Right atrium auricular region (tissue), 2 donors: ENCODE data around the gene C20orf144. TPM values are rescaled to one million over a fixed set of nuclear protein-coding genes. Genes with fewer than 3 reads are reported as not detected.

Experiments
- DNase-seq: peaks from one replicate; pipeline ENCODE4 v3.0.0-alpha.2; 2019; ENCODE audit warnings: low spot score
- H3K27ac ChIP-seq, 2 donors: fragments of 200-600 bp; sonication (generic); 1 replicate in 1 of 2; 2 replicates in 1 of 2; pipeline ENCODE4 v1.5.1; 2016 to 2019
- H3K27me3 ChIP-seq, 2 donors: fragments of 200-600 bp; sonication (generic); one replicate each; pipeline versions ENCODE4 v1.5.1 to v1.6.0; 2017 to 2019
- H3K36me3 ChIP-seq: fragments of 200-600 bp; sonication (generic); one replicate; pipeline ENCODE4 v1.5.1; 2016
- H3K4me1 ChIP-seq, 2 donors: fragments of 200-600 bp; sonication (generic); one replicate each; pipeline versions ENCODE4 v1.5.1 to v1.6.0; 2017 to 2019
- H3K4me3 ChIP-seq, 2 donors: fragments of 200-600 bp; sonication (generic); 1 replicate in 1 of 2; 2 replicates in 1 of 2; pipeline ENCODE4 v1.5.1; 2017 to 2019; ENCODE audit warnings: mild to moderate bottlenecking in 1 of 2, moderate library complexity in 1 of 2
- H3K9me3 ChIP-seq, 2 donors: fragments of 200-600 bp; sonication (generic); one replicate each; pipeline ENCODE4 v1.5.1; 2019
- CTCF ChIP-seq, 2 donors: fragments of 200-600 bp; sonication (generic); IDR thresholded peaks; one replicate each; pipeline ENCODE4 v1.5.1; 2019; ENCODE audit warnings: antibody characterized with exemption in 2 of 2
- total RNA-seq, 2 donors: library from RNA; depleted of rRNA; stranded (reverse); fragments of >200 nt; gene quantifications; one replicate each; pipeline ENCODE4 v1.1.0, GENCODE V29; 2016

C20orf144 gene
- total RNA-seq, 2 donors from 2014 or later, result not detected

GRCh38 chr20:33656010-33656782 is 5.9 kb upstream of the C20orf144 start:
- DNase-seq, result no peak
- no peaks in the 10 kb centered on the region for H3K27me3 ChIP-seq
- no peak for TF ChIP-seq CTCF (IDR thresholded peaks at IDR 0.05)
- peaks cover 14% of the 10 kb centered on the region for H3K36me3 ChIP-seq
- no peak overlapping the region for H3K27ac ChIP-seq
- H3K4me3 ChIP-seq, result no peak overlapping the region
- H3K9me3 ChIP-seq, result no peaks in the 10 kb centered on the region
- H3K4me1 ChIP-seq, result peaks cover 0 to 10% of the 10 kb centered on the region in 2 donors

GRCh38 chr20:33656783-33657703 is 5.1 kb upstream of the C20orf144 start:
- Histone ChIP-seq H3K36me3 (peaks cover 14% of the 10 kb centered on the region), H3K4me3 (no peak overlapping the region), H3K27ac (no peak overlapping the region), H3K9me3 (no peaks in the 10 kb centered on the region), H3K27me3 (no peaks in the 10 kb centered on the region), H3K4me1 (peaks cover 0 to 10% of the 10 kb centered on the region in 2 donors)
- no peak for DNase-seq
- TF ChIP-seq CTCF (IDR thresholded peaks at IDR 0.05), result no peak

GRCh38 chr20:33657704-33658095 is 4.4 kb upstream of the C20orf144 start:
- no peak for TF ChIP-seq CTCF (IDR thresholded peaks at IDR 0.05)
- Histone ChIP-seq H3K27ac (no peak overlapping the region), H3K9me3 (no peaks in the 10 kb centered on the region), H3K4me3 (no peak overlapping the region), H3K36me3 (peaks cover 14% of the 10 kb centered on the region), H3K27me3 (no peaks in the 10 kb centered on the region), H3K4me1 (peaks cover 0 to 11% of the 10 kb centered on the region in 2 donors)
- DNase-seq, result no peak

GRCh38 chr20:33658510-33658909 is 3.6 kb upstream of the C20orf144 start:
- Histone ChIP-seq H3K4me3 (no peak overlapping the region), H3K9me3 (no peaks in the 10 kb centered on the region), H3K27me3 (no peaks in the 10 kb centered on the region), H3K4me1 (peaks cover 0 to 11% of the 10 kb centered on the region in 2 donors), H3K27ac (no peak overlapping the region), H3K36me3 (peaks cover 14% of the 10 kb centered on the region)
- no peak for DNase-seq
- no peak for TF ChIP-seq CTCF (IDR thresholded peaks at IDR 0.05)

GRCh38 chr20:33658929-33659328 is 3.2 kb upstream of the C20orf144 start:
- Histone ChIP-seq H3K36me3 (peaks cover 14% of the 10 kb centered on the region), H3K4me1 (peaks cover 0 to 11% of the 10 kb centered on the region in 2 donors), H3K27ac (no peak overlapping the region), H3K9me3 (no peaks in the 10 kb centered on the region), H3K27me3 (no peaks in the 10 kb centered on the region), H3K4me3 (no peak overlapping the region)
- no peak for DNase-seq
- TF ChIP-seq CTCF (IDR thresholded peaks at IDR 0.05), result no peak
